Measurements from ENCODE around the gene USHBP1.
A peak's percentile ranks its signal among the peaks of the same experiment; 100 is the strongest.

Gene USHBP1

GRCh38 chr19:17264641-17264979 is at the start of gene USHBP1:
Gene USHBP1 (minus strand): TSS chr19:17264745. CDS start chr19:17264299, 446 bp downstream.
- Histone ChIP-seq H3K27ac (peak within 1 kb of the TSS in 8 of 21 experiments; percentile 4 to 66 (median 30)), H3K4me3 (peak within 1 kb of the TSS in 1 of 7 experiments; percentile 15)

- Histone ChIP-seq H3K4me3 (no peak overlapping the region), H3K27ac (no peak overlapping the region)
Measured at GRCh38 chr19:17314007-17314593, 49.6 kb upstream of the USHBP1 start.

GRCh38 chr19:17312189-17313113 is 47.9 kb upstream of the USHBP1 start:
- Histone ChIP-seq H3K27ac (peak overlapping the region in 2 of 21 experiments; percentile 22 to 49), H3K4me3 (no peak overlapping the region)

GRCh38 chr19:17311455-17312188 is 47.1 kb upstream of the USHBP1 start:
- peak overlapping the region in 2 of 21 experiments; percentile 22 to 49 for H3K27ac ChIP-seq
- H3K4me3 ChIP-seq = no peak overlapping the region

- Histone ChIP-seq H3K27ac (peak overlapping the region; percentile 65 to 96 (median 88)), H3K4me3 (peak overlapping the region; percentile 61 to 97 (median 90))
Measured at GRCh38 chr19:17309965-17310461, 45.5 kb upstream of the USHBP1 start.

GRCh38 chr19:17309198-17309964 is 44.8 kb upstream of the USHBP1 start, which contains the start of gene DDA1:
Gene DDA1 (plus strand): TSS chr19:17309563. CDS start chr19:17309655, 92 bp downstream.
- H3K27ac ChIP-seq = peak within 1 kb of the TSS; percentile 65 to 96 (median 88)
- peak within 1 kb of the TSS; percentile 61 to 97 (median 90) for H3K4me3 ChIP-seq

GRCh38 chr19:17307876-17308377 is 43.4 kb upstream of the USHBP1 start:
- Histone ChIP-seq H3K4me3 (no peak overlapping the region), H3K27ac (no peak overlapping the region)

GRCh38 chr19:17306285-17306714 is 41.8 kb upstream of the USHBP1 start:
- H3K4me3 ChIP-seq = peak overlapping the region; percentile 47 to 72 (median 57)
- H3K27ac ChIP-seq = peak overlapping the region in 20 of 21 experiments; percentile 68 to 94 (median 88)

GRCh38 chr19:17305517-17306284 is 41.2 kb upstream of the USHBP1 start, which contains the start of gene MRPL34:
Gene MRPL34 (plus strand): TSS chr19:17305872. CDS start chr19:17305893, 21 bp downstream.
- peak within 1 kb of the TSS; percentile 20 to 94 (median 88) for H3K27ac ChIP-seq

GRCh38 chr19:17305216-17305516 is 40.6 kb upstream of the USHBP1 start:
- Histone ChIP-seq H3K4me3 (peak overlapping the region; percentile 47 to 72 (median 57)), H3K27ac (peak overlapping the region in 16 of 21 experiments; percentile 68 to 94 (median 88))

More at GRCh38 chr19:17305517-17306284, 41.2 kb upstream of the USHBP1 start, which contains the start of gene MRPL34:
- peak within 1 kb of the TSS; percentile 47 to 72 (median 57) for H3K4me3 ChIP-seq

GRCh38 chr19:17304386-17305215 is 40.1 kb upstream of the USHBP1 start:
- peak overlapping the region in 1 of 7 experiments; percentile 50 for H3K4me3 ChIP-seq
- H3K27ac ChIP-seq = peak overlapping the region in 14 of 21 experiments; percentile 75 to 94 (median 90)

- Histone ChIP-seq H3K27ac (peak overlapping the region in 4 of 21 experiments; percentile 64 to 87 (median 80)), H3K4me3 (no peak overlapping the region)
Measured at GRCh38 chr19:17303940-17304267, 39.4 kb upstream of the USHBP1 start.

- Histone ChIP-seq H3K4me3 (peak within 1 kb of the TSS; percentile 44 to 86 (median 78)), H3K27ac (peak within 1 kb of the TSS in 20 of 21 experiments; percentile 2 to 89 (median 76))
Measured at GRCh38 chr19:17303167-17303939, 38.8 kb upstream of the USHBP1 start, which contains the start of gene ABHD8. Gene ABHD8 (minus strand): TSS chr19:17303425. CDS start chr19:17301616, 1,809 bp downstream.

- peak overlapping the region in 20 of 21 experiments; percentile 2 to 89 (median 76) for H3K27ac ChIP-seq
Measured at GRCh38 chr19:17302391-17303166, 38.0 kb upstream of the USHBP1 start.

GRCh38 chr19:17300992-17301619 is 36.6 kb upstream of the USHBP1 start:
- Histone ChIP-seq H3K4me3 (no peak overlapping the region), H3K27ac (no peak overlapping the region)

More at GRCh38 chr19:17302391-17303166, 38.0 kb upstream of the USHBP1 start:
- peak overlapping the region; percentile 44 to 86 (median 78) for H3K4me3 ChIP-seq

Data from skin epidermis (tissue), 12 donors.